H9 (cell line): ENCODE measurements around the gene MRPS10. TPM values are rescaled to one million over a fixed set of nuclear protein-coding genes. Genes with fewer than 3 reads are reported as not detected.

Experiments
- DNase-seq: peaks from one replicate; pipeline ENCODE4 v3.0.0-alpha.2; 2017
- H2AFZ ChIP-seq: one replicate; pipeline ENCODE4 v1.6.1; 2013; ENCODE audit warnings: mild to moderate bottlenecking, low read length, control low read depth, moderate library complexity
- H2AK5ac ChIP-seq: 2 replicates; pipeline ENCODE4 v1.6.1; 2013; ENCODE audit warnings: low read length, control low read depth, mixed read lengths; ENCODE audit not compliant: insufficient read length
- H2BK120ac ChIP-seq: one replicate; pipeline ENCODE4 v1.6.1; 2013; ENCODE audit warnings: low read depth, mild to moderate bottlenecking, low read length, control low read depth, inconsistent platforms; ENCODE audit not compliant: poor library complexity, severe bottlenecking
- H2BK12ac ChIP-seq: 2 replicates; pipeline ENCODE4 v1.6.1; 2013; ENCODE audit warnings: low read length, control low read depth, mixed read lengths, low read depth; ENCODE audit not compliant: insufficient read length
- H2BK15ac ChIP-seq: 2 replicates; pipeline ENCODE4 v1.6.1; 2013; ENCODE audit warnings: low read depth, low read length, control low read depth
- H2BK20ac ChIP-seq: one replicate; pipeline ENCODE4 v1.6.1; 2013; ENCODE audit warnings: low read depth, mild to moderate bottlenecking, low read length, control low read depth, inconsistent platforms; ENCODE audit not compliant: poor library complexity, severe bottlenecking
- H2BK5ac ChIP-seq: 2 replicates; pipeline ENCODE4 v1.6.1; 2013; ENCODE audit warnings: low read length, control low read depth, mixed read lengths; ENCODE audit not compliant: insufficient read length
- H3K14ac ChIP-seq: 2 replicates; pipeline ENCODE4 v1.6.1; 2013; ENCODE audit warnings: low read length, control low read depth; ENCODE audit not compliant: insufficient read depth
- H3K18ac ChIP-seq: 2 replicates; pipeline ENCODE4 v1.6.1; 2013; ENCODE audit warnings: low read depth, mild to moderate bottlenecking, mixed read lengths, low read length, control low read depth; ENCODE audit not compliant: insufficient read length
- H3K23ac ChIP-seq: 2 replicates; pipeline ENCODE4 v1.6.1; 2013; ENCODE audit warnings: low read length, control low read depth, mixed read lengths, low read depth; ENCODE audit not compliant: insufficient read length
- H3K23me2 ChIP-seq: 2 replicates; pipeline ENCODE4 v1.6.1; 2013; ENCODE audit warnings: low read depth, mild to moderate bottlenecking, mixed read lengths, low read length, control low read depth; ENCODE audit not compliant: insufficient read length, poor library complexity, severe bottlenecking
- H3K27ac ChIP-seq: 2 replicates; pipeline ENCODE4 v1.5.1; 2013; ENCODE audit warnings: low read length, control low read depth, mixed read lengths, low read depth; ENCODE audit not compliant: insufficient read length
- H3K27me3 ChIP-seq: 2 replicates; pipeline ENCODE4 v1.6.1; 2013; ENCODE audit warnings: low read length, control low read depth, inconsistent platforms; ENCODE audit not compliant: insufficient read depth
- H3K4ac ChIP-seq: 2 replicates; pipeline ENCODE4 v1.6.1; 2013; ENCODE audit warnings: low read depth, mild to moderate bottlenecking, control low read depth, inconsistent platforms, low read length, moderate library complexity
- H3K4me1 ChIP-seq: 2 replicates; pipeline ENCODE4 v1.6.1; 2013; ENCODE audit warnings: low read length, control low read depth, inconsistent platforms; ENCODE audit not compliant: insufficient read depth
- H3K4me2 ChIP-seq: 2 replicates; pipeline ENCODE4 v1.6.1; 2013; ENCODE audit warnings: low read length, control low read depth, mixed read lengths; ENCODE audit not compliant: insufficient read length, insufficient read depth
- H3K56ac ChIP-seq: 2 replicates; pipeline ENCODE4 v1.6.1; 2013; ENCODE audit warnings: low read depth, mild to moderate bottlenecking, mixed read lengths, low read length, control low read depth; ENCODE audit not compliant: insufficient read length
- H3K79me1 ChIP-seq: 2 replicates; pipeline ENCODE4 v1.6.1; 2013; ENCODE audit warnings: low read depth, mild to moderate bottlenecking, moderate library complexity, low read length, control low read depth, inconsistent platforms; ENCODE audit not compliant: insufficient read depth, poor library complexity, severe bottlenecking
- H3K79me2 ChIP-seq: 2 replicates; pipeline ENCODE4 v1.6.1; 2013; ENCODE audit warnings: low read length, control low read depth, inconsistent platforms; ENCODE audit not compliant: insufficient read depth
- H3K9ac ChIP-seq: 2 replicates; pipeline ENCODE4 v1.6.1; 2013; ENCODE audit warnings: low read length, control low read depth, mixed read lengths; ENCODE audit not compliant: insufficient read length; ENCODE audit errors: extremely low read depth
- H3K9me3 ChIP-seq: one replicate; pipeline ENCODE4 v1.6.1; 2013; ENCODE audit warnings: low read depth, low read length, inconsistent platforms; ENCODE audit not compliant: control insufficient read depth
- H3T11ph ChIP-seq: one replicate; pipeline ENCODE4 v1.6.1; 2013; ENCODE audit warnings: mild to moderate bottlenecking, low read length, control low read depth, inconsistent platforms
- H4K20me1 ChIP-seq: one replicate; pipeline ENCODE4 v1.6.1; 2013; ENCODE audit not compliant: control insufficient read depth, insufficient read length, insufficient read depth
- H4K5ac ChIP-seq: 2 replicates; pipeline ENCODE4 v1.6.1; 2013; ENCODE audit warnings: low read depth, mild to moderate bottlenecking, mixed read lengths, low read length, control low read depth; ENCODE audit not compliant: insufficient read length
- H4K8ac ChIP-seq: replicated peaks from 2 replicates; pipeline ENCODE4 v1.6.1; 2013; ENCODE audit warnings: low read length, control low read depth, mixed read lengths, low read depth; ENCODE audit not compliant: insufficient read length
- H4K91ac ChIP-seq: 2 replicates; pipeline ENCODE4 v1.6.1; 2013; ENCODE audit warnings: low read depth, mild to moderate bottlenecking, moderate library complexity, mixed read lengths, low read length, control low read depth; ENCODE audit not compliant: insufficient read length
- H3K27ac Mint-ChIP-seq, 3 experiments: 2 replicates in 2 of 3; 3 replicates in 1 of 3; pipeline ENCODE4 v1.8.0; 2020 to 2021; ENCODE audit warnings: mixed read lengths in 3 of 3, mild to moderate bottlenecking in 1 of 3, moderate library complexity in 1 of 3
- H3K27me3 Mint-ChIP-seq: 2 replicates; pipeline ENCODE4 v1.8.0; 2021; ENCODE audit warnings: low read depth, mild to moderate bottlenecking, moderate library complexity, mixed read lengths
- H3K36me3 Mint-ChIP-seq, 3 experiments: 2 replicates in 2 of 3; 3 replicates in 1 of 3; pipeline ENCODE4 v1.8.0; 2020 to 2021; ENCODE audit warnings: low read depth in 3 of 3, mixed read lengths in 3 of 3; ENCODE audit not compliant: insufficient read depth in 1 of 3
- H3K4me1 Mint-ChIP-seq, 2 experiments: 2 replicates each; pipeline ENCODE4 v1.8.0; 2020; ENCODE audit warnings: mixed read lengths in 2 of 2
- H3K4me3 Mint-ChIP-seq, 2 experiments: 2 replicates in 1 of 2; 3 replicates in 1 of 2; pipeline ENCODE4 v1.8.0; 2020 to 2021; ENCODE audit warnings: mild to moderate bottlenecking in 2 of 2, mixed read lengths in 2 of 2, moderate library complexity in 1 of 2
- H3K9me3 Mint-ChIP-seq, 2 experiments: 2 replicates in 1 of 2; 3 replicates in 1 of 2; pipeline ENCODE4 v1.8.0; 2020; ENCODE audit warnings: mild to moderate bottlenecking in 2 of 2, mixed read lengths in 2 of 2, moderate library complexity in 1 of 2
- CTCF ChIP-seq: fragments of 200-600 bp; sonication (generic); conservative IDR thresholded peaks from 3 replicates; pipeline ENCODE4 v1.8.0; 2021; ENCODE audit warnings: antibody characterized with exemption, mild to moderate bottlenecking
- WGBS: extraction: QIAGEN DNeasy Blood & Tissue Kit; methylation state at CpG from one replicate; pipeline ENCODE4 v1.1.7; 2013; ENCODE audit warnings: missing lambda C conversion rate, low lambda C conversion rate, mixed read lengths; ENCODE audit not compliant: insufficient read length; ENCODE audit errors: extremely low coverage; 5-methylcytosine and 5-hydroxymethylcytosine counted together
- total RNA-seq: library from RNA; stranded (reverse); gene quantifications from 2 replicates; pipeline ENCODE4 v1.2.1, GENCODE V29; 2021

The MRPS10 gene
- total RNA-seq, 1 experiment from 2014 or later, result 33.9 TPM

DNA sequence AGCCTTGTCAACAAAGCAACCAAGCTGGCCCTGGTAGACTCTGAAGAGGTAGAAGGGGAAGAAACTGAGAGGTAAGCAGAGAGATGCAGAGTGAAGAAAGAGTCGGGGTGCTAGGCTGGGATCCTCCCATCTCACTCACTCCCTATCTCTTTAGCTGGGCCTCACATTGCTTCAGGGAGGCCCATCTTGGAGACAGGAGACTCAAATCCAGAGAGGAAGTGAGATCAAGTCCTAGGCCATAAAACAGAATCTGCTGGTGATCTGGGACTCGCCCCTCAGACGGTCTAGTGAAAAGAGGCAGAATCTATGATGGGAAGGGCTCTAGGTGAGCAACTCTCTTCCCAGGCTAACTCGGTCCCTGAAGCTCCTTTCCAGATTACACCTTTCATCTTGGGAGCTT lies 22.2 kb downstream of the MRPS10 start:
- H3K27ac ChIP-seq, result no peak overlapping the region
- no peak overlapping the region for H3K4ac ChIP-seq
- H4K91ac ChIP-seq, result no peak overlapping the region
- whole genome bisulfite sequencing, result no CpG with 5 or more reads among the region's 4 CpGs
- no peak overlapping the region for H3K27ac Mint-ChIP-seq
- H3K79me2 ChIP-seq, result no peaks in the 10 kb centered on the region
- no peaks in the 10 kb centered on the region for H3K23me2 ChIP-seq
- no peak overlapping the region for H2BK12ac ChIP-seq
- no peak overlapping the region for H2AK5ac ChIP-seq
- no peak overlapping the region for H2BK15ac ChIP-seq
- peaks cover 0 to 2% (median under 1%) of the 10 kb centered on the region in 3 experiments; a peak in 2 of 7 replicates for H3K36me3 Mint-ChIP-seq
- no peak overlapping the region for H2AFZ ChIP-seq
- H3K23ac ChIP-seq, result no peak overlapping the region
- H3K9me3 ChIP-seq, result no peaks in the 10 kb centered on the region
- no peaks in the 10 kb centered on the region for H3K27me3 ChIP-seq
- no peak overlapping the region for H3K9ac ChIP-seq
- H3T11ph ChIP-seq, result no peak overlapping the region
- H3K4me3 Mint-ChIP-seq, result no peak overlapping the region
- H3K27me3 Mint-ChIP-seq, result peaks cover 4% of the 10 kb centered on the region
- H2BK5ac ChIP-seq, result no peak overlapping the region
- H2BK120ac ChIP-seq, result no peak overlapping the region
- peaks cover 10 to 21% of the 10 kb centered on the region in 2 experiments for H3K4me1 Mint-ChIP-seq
- no peak for TF ChIP-seq CTCF
- no peak overlapping the region; the same call in 1 of the 2 replicates for H3K14ac ChIP-seq
- H3K9me3 Mint-ChIP-seq, result no peaks in the 10 kb centered on the region
- H3K56ac ChIP-seq, result no peak overlapping the region
- no peaks in the 10 kb centered on the region for H3K79me1 ChIP-seq
- peaks cover 5% of the 10 kb centered on the region; the same call in 1 of the 2 replicates for H3K4me1 ChIP-seq
- H4K5ac ChIP-seq, result no peak overlapping the region
- H3K4me2 ChIP-seq, result no peak overlapping the region
- no peak overlapping the region for H2BK20ac ChIP-seq
- H4K20me1 ChIP-seq, result no peaks in the 10 kb centered on the region
- no peak for DNase-seq
- H3K18ac ChIP-seq, result no peak overlapping the region
- H4K8ac ChIP-seq, result no peak overlapping the region
